PC-9 (cell line): ENCODE measurements around the gene DHRS7C. TPM values are rescaled to one million over a fixed set of nuclear protein-coding genes. Genes with fewer than 3 reads are reported as not detected.

Experiments used
- BruUV-seq: library from RNA; stranded (reverse); fragments of 400-500 nt; replicated peaks from 2 replicates; lab custom pipeline; 2021; lab: Mats Ljungman, UMichigan
- CTCF ChIA-PET: fragments of 300-600 bp; sonication (Branson Sonifier 250); formaldehyde crosslinking; loops from one replicate; lab custom pipeline; 2022; ENCODE audit warnings: antibody characterized with exemption; lab: Charles Lee
- POLR2A ChIA-PET: fragments of 300-600 bp; sonication (Branson Sonifier 250); formaldehyde crosslinking; loops from one replicate; lab custom pipeline; 2022; ENCODE audit warnings: antibody characterized with exemption; ENCODE audit not compliant: unreplicated experiment; lab: Charles Lee
- DNase-seq, 2 experiments: peaks; one replicate each; pipeline versions ENCODE4 v3.0.0 to v3.0.0-alpha.2; 2015 to 2022; ENCODE audit warnings: mixed read lengths in 1 of 2
- H2AFZ ChIP-seq: fragments of 200-600 bp; sonication (generic); 2 replicates; pipeline ENCODE4 v1.8.1; 2017; ENCODE audit warnings: antibody characterized with exemption
- H3F3A ChIP-seq: fragments of 200-600 bp; sonication (generic); 2 replicates; pipeline ENCODE4 v1.8.1; 2017; ENCODE audit warnings: antibody characterized with exemption, mild to moderate bottlenecking, low read depth; ENCODE audit not compliant: insufficient read depth
- H3K27ac ChIP-seq: fragments of 200-600 bp; sonication (generic); 2 replicates; pipeline ENCODE4 v1.6.1; 2016; ENCODE audit warnings: mixed run types
- H3K27me3 ChIP-seq: fragments of 200-600 bp; sonication (generic); 2 replicates; pipeline ENCODE4 v1.6.1; 2016; ENCODE audit warnings: low read depth, mixed run types; ENCODE audit not compliant: insufficient read depth
- H3K36me3 ChIP-seq: fragments of 200-600 bp; sonication (generic); 2 replicates; pipeline ENCODE4 v1.6.1; 2016; ENCODE audit warnings: low read depth, mixed run types
- H3K4me1 ChIP-seq: fragments of 200-600 bp; sonication (generic); replicated peaks from 2 replicates; pipeline ENCODE4 v1.6.1; 2016; ENCODE audit warnings: mixed run types; ENCODE audit not compliant: insufficient read depth
- H3K4me2 ChIP-seq: fragments of 200-600 bp; sonication (generic); 2 replicates; pipeline ENCODE4 v1.6.1; 2017; ENCODE audit warnings: mixed run types
- H3K4me3 ChIP-seq: fragments of 200-600 bp; sonication (generic); 2 replicates; pipeline ENCODE4 v1.6.1; 2016; ENCODE audit warnings: mixed run types
- H3K79me2 ChIP-seq: fragments of 200-600 bp; sonication (generic); 2 replicates; pipeline ENCODE4 v1.6.1; 2017; ENCODE audit warnings: low read depth, mixed run types
- H3K9me2 ChIP-seq: fragments of 200-600 bp; sonication (generic); 2 replicates; pipeline ENCODE4 v1.8.1; 2017; ENCODE audit warnings: mild to moderate bottlenecking; ENCODE audit not compliant: insufficient read depth
- H3K9me3 ChIP-seq: fragments of 200-600 bp; sonication (generic); 2 replicates; pipeline ENCODE4 v1.8.1; 2016; ENCODE audit warnings: low read depth; ENCODE audit not compliant: insufficient read depth
- H4K20me1 ChIP-seq: fragments of 200-600 bp; sonication (generic); 2 replicates; pipeline ENCODE4 v1.8.1; 2017; ENCODE audit not compliant: insufficient read depth
- CTCF ChIP-seq: fragments of 200-600 bp; sonication (generic); conservative IDR thresholded peaks from 2 replicates; pipeline ENCODE4 v1.6.1; 2017; ENCODE audit warnings: mixed run types, antibody characterized with exemption, mild to moderate bottlenecking, moderate library complexity
- EZH2 ChIP-seq: fragments of 200-600 bp; sonication (generic); IDR thresholded peaks from 2 replicates; pipeline ENCODE4 v1.8.0; 2017; ENCODE audit warnings: antibody characterized with exemption, low read depth
- intact Hi-C: fragments of 100-400 bp; cut with micrococcal nuclease; formaldehyde crosslinking; loops from one replicate; pipeline ENCODE4 v1.10.0; 2022; ENCODE audit not compliant: unreplicated experiment
- total RNA-seq: library from RNA; stranded (reverse); gene quantifications from 2 replicates; pipeline ENCODE4 v1.2.3, GENCODE V29; 2021

Gene DHRS7C
- total RNA-seq, 1 experiment from 2014 or later, result not detected

DNA sequence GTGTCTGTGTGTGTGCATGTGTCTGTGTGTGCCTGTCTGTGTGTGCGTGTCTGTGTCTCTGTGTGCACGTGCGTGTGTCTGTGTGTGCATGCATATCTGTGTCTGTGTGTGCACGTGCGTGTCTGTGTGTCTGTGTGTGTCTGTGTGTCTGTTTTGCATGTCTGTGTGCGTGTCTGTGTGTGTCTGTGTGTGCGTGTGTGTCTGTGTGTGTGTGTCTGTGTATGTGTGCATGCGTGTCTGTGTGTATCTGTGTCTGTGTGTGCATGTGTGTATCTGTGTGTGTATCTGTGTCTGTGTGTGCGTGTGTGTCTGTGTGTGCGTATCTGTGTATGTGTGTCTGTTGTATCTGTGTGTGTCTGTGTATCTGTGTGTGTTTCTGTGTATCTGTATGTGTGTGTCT, 25.1 kb upstream of the DHRS7C start:
- BruUV-seq, result no TSS peak
- Histone ChIP-seq H2AFZ (no peak overlapping the region), H3K79me2 (no peaks in the 10 kb centered on the region), H3K9me3 (no peaks in the 10 kb centered on the region), H3K27ac (no peak overlapping the region), H3K4me1 (peaks cover 13% of the 10 kb centered on the region), H3F3A (no peaks in the 10 kb centered on the region), H3K4me2 (no peak overlapping the region), H3K4me3 (no peak overlapping the region), H3K27me3 (no peaks in the 10 kb centered on the region), H3K9me2 (no peaks in the 10 kb centered on the region), H4K20me1 (no peaks in the 10 kb centered on the region), H3K36me3 (no peaks in the 10 kb centered on the region)
- intact Hi-C loops, result loop anchor here (2.0 kb wide), 1 partner anchor 20 kb away; no protein-coding TSS in a partner anchor
- ChIA-PET CTCF (interaction anchor here (0.6 to 1.6 kb wide), 2 partner anchors 14 to 88 kb away, joined by 3 to 5 read pairs; no protein-coding TSS in a partner anchor), POLR2A (interaction anchor here (0.7 kb wide), 1 partner anchor 14 kb away, joined by 12 read pairs; no protein-coding TSS in a partner anchor)
- TF ChIP-seq CTCF, result no peak
- TF ChIP-seq EZH2, result no peak
- no peak for DNase-seq

GRCh38 chr17:9814337-9814945, 23.0 kb upstream of the DHRS7C start:
- Histone ChIP-seq H3K9me3 (no peaks in the 10 kb centered on the region), H4K20me1 (no peaks in the 10 kb centered on the region), H3F3A (no peaks in the 10 kb centered on the region), H3K36me3 (no peaks in the 10 kb centered on the region), H3K4me3 (no peak overlapping the region), H3K79me2 (no peaks in the 10 kb centered on the region), H3K27me3 (no peaks in the 10 kb centered on the region), H3K27ac (no peak overlapping the region), H3K4me1 (0 out of 2 replicates have a peak, but pooled peaks cover 5% of the 10 kb centered on the region), H3K4me2 (no peak overlapping the region), H3K9me2 (no peaks in the 10 kb centered on the region), H2AFZ (no peak overlapping the region)
- ChIA-PET POLR2A (no interaction called here), CTCF (no interaction called here)
- no peak for DNase-seq
- intact Hi-C loops, result no loop called here
- TF ChIP-seq CTCF (no peak), EZH2 (no peak)
- BruUV-seq, result no TSS peak

DNA sequence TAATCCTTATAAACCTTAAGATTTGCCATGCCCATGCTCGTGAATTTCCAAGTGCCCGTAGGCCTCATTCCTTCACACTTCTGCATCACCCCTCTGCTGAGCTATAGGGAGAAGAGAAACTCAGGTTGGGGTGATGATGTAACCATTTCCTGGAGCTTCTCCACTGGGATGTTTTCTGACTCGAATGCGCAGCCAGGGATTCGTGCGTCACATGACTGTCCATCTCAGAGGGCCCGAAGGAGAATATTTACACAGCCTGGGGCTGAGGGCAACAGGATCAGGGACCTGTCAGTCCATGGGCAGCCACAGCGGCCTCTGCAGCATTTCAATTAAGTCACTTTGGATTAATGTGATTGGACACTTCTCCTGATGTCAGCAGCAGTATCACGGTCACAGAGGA, 21.8 kb upstream of the DHRS7C start:
- Histone ChIP-seq H3K4me2 (no peak overlapping the region), H3K79me2 (no peaks in the 10 kb centered on the region), H3K9me2 (no peaks in the 10 kb centered on the region), H3F3A (no peaks in the 10 kb centered on the region), H3K27ac (no peak overlapping the region), H3K4me1 (no peaks in the 10 kb centered on the region), H3K27me3 (no peaks in the 10 kb centered on the region), H3K9me3 (no peaks in the 10 kb centered on the region), H3K4me3 (no peak overlapping the region), H3K36me3 (no peaks in the 10 kb centered on the region), H2AFZ (no peak overlapping the region), H4K20me1 (no peaks in the 10 kb centered on the region)
- POLR2A ChIA-PET, result no interaction called here
- CTCF ChIA-PET, result no interaction called here
- no peak for TF ChIP-seq CTCF
- TF ChIP-seq EZH2, result no peak
- no TSS peak for BruUV-seq
- intact Hi-C loops, result no loop called here
- DNase-seq, result no peak
